ENCODE data around the gene STIM1. TPM values are rescaled to one million over a fixed set of nuclear protein-coding genes. Genes with fewer than 3 reads are reported as not detected.

STIM1 gene
- total RNA-seq, 1 donor from 2014 or later: 60.7 TPM

DNA sequence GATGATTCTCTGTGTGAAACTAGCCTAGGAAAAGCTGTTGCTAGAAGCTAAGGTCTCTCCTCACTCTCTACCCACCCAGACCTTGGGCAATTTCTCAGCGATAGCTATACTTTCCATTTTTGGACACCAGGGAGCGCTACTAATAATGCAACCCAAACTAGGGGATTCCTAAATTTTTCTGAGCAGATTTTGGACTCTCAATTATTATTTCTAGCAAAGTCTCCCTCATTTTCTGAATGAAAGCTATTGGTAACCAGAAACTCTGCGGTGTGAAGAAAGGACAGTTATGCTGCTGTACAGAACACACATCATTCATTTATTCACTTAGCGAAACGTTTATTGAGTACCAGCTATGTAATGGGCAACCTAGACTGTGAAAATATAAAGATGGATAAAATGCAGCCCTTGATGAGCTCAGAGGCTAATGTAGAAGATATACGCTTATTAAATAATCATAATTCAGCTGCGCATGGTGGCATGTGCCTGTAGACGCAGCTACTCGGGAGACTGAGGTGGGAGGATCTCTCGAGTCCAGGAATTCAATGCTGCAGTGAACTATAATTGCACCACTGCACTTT is 6.1 kb upstream of the STIM1 start:
- DNase-seq: no peak
- Histone ChIP-seq H3K4me1 (peaks cover 8% of the 10 kb centered on the region), H3K9me3 (no peaks in the 10 kb centered on the region), H3K27me3 (no peaks in the 10 kb centered on the region), H3K36me3 (no peaks in the 10 kb centered on the region), H3K27ac (no peak overlapping the region), H3K4me3 (no peak overlapping the region)
- ATAC-seq: peak; percentile 86
- TF ChIP-seq, protein P1, sequence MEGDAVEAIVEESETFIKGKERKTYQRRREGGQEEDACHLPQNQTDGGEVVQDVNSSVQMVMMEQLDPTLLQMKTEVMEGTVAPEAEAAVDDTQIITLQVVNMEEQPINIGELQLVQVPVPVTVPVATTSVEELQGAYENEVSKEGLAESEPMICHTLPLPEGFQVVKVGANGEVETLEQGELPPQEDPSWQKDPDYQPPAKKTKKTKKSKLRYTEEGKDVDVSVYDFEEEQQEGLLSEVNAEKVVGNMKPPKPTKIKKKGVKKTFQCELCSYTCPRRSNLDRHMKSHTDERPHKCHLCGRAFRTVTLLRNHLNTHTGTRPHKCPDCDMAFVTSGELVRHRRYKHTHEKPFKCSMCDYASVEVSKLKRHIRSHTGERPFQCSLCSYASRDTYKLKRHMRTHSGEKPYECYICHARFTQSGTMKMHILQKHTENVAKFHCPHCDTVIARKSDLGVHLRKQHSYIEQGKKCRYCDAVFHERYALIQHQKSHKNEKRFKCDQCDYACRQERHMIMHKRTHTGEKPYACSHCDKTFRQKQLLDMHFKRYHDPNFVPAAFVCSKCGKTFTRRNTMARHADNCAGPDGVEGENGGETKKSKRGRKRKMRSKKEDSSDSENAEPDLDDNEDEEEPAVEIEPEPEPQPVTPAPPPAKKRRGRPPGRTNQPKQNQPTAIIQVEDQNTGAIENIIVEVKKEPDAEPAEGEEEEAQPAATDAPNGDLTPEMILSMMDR (IDR thresholded peaks at IDR 0.05): peak; percentile 78
- intact Hi-C loops (cut with DNase I): loop anchor here (5.0 kb wide), 1 partner anchor 223 kb away; no protein-coding TSS in a partner anchor

DNA sequence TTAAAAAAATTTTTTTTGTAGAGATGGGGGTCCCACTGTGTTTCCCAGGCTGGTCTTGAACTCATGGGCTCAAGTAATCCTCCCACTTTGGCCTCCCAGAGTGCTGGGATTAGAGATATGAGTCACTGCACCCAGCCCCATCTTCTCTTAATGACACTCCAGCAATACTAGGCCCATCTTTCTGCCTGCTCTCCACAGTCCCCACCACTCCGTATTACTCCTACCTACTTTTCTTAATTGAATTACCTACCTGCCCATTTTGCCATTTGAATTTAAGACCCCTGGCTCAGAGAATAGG is 2.0 kb upstream of the STIM1 start:
- H3K36me3 ChIP-seq: no peaks in the 10 kb centered on the region
- no peaks in the 10 kb centered on the region for H3K9me3 ChIP-seq
- no peak overlapping the region for H3K4me3 ChIP-seq
- DNase-seq: no peak
- no peak overlapping the region for H3K27ac ChIP-seq
- intact Hi-C loops (cut with DNase I): no loop called here
- no peaks in the 10 kb centered on the region for H3K27me3 ChIP-seq
- ATAC-seq: no peak
- peaks cover 33% of the 10 kb centered on the region for H3K4me1 ChIP-seq
- TF ChIP-seq, protein P1 (IDR thresholded peaks at IDR 0.05): no peak

DNA sequence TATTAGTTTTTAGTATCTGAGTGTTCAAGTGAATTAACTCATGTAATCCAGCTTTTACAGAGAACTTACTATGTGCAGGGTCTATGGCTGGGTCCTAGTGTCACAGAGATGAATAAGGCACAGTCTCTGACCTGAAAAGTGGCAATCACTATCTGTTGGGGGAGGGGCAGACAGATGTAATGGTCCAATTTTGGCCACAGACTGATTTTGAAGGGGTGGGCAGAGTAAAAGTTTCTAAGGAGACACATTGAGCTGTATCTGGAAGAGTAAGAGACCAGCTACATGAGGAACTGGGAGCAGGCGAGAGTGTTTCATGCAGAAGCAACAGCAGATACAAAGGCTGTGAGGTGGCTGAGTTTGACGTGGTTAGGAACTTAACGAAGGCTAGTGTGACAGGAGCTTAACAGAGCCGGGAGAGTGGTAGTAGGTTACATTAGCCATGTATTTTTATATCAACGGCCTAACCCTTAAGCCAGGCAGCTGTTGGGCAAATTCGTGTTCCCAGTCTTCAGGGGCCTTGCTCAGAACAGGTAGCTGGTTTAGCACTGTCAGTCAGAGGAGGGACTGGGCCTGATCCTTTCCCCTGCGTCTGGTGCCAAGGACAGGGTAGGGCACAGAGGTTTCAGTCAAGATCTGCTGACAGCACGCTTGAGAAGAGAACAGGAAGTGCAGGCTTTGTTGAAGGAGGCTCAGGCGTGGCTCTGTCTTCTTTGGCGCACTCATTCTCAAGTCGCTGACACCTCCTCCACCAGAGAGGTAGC is 1.4 kb upstream of the STIM1 start:
- H3K4me3 ChIP-seq: peak overlapping the region; percentile 94
- intact Hi-C loops (cut with DNase I): no loop called here
- DNase-seq: no peak
- peaks cover 39% of the 10 kb centered on the region for H3K4me1 ChIP-seq
- no peaks in the 10 kb centered on the region for H3K27me3 ChIP-seq
- H3K36me3 ChIP-seq: no peaks in the 10 kb centered on the region
- peak; percentile 28 for ATAC-seq
- H3K9me3 ChIP-seq: no peaks in the 10 kb centered on the region
- TF ChIP-seq, protein P1 (IDR thresholded peaks at IDR 0.05): no peak
- peak overlapping the region; percentile 96 for H3K27ac ChIP-seq

DNA sequence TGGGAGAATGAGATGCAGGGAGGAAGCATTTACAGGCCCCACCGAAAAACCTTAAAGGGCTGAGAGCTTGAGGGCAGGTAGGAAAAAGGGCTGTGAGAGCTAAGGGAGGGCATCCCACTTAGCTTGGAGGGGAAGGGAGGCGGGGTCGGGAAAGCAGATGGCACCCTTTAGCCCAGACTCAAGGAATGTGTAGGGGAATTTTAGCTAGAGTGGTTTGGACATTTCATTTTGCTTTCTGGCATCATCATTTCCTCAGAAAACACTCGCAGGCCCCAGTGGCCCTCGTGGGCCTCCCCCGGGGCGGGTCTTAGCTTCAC is 846 bp upstream of the STIM1 start:
- H3K36me3 ChIP-seq: no peaks in the 10 kb centered on the region
- peak overlapping the region; percentile 96 for H3K27ac ChIP-seq

DNA sequence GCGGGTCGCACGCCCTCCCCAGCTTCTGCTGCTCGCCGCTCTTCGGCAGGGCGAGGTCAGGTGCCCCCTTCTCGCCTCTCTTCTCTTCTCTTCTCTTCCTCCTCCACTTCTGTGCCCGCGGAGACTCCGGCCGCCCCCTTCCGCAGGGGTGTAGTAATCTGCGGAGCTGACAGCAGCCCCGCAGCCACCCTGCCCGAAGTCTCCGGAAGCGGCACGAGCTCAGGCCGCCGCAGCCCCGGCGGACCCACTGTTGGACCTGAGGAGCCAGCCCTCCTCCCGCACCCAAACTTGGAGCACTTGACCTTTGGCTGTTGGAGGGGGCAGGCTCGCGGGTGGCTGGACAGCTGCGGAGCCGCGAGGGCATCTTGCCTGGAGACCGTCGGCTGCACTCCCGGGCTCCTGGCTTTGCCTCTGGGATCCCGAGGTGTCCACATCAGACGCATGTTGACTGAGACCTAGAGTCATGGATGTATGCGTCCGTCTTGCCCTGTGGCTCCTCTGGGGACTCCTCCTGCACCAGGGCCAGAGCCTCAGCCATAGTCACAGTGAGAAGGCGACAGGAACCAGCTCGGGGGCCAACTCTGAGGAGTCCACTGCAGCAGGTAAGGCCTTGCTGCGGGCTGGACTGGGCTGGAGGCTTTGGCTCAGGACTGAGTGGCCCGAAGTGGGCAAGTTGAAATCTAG is 486 bp downstream of the STIM1 start:
- TF ChIP-seq, protein P1 (IDR thresholded peaks at IDR 0.05): no peak
- Histone ChIP-seq H3K27ac (peak overlapping the region; percentile 96), H3K4me1 (peaks cover 57% of the 10 kb centered on the region), H3K4me3 (peak overlapping the region; percentile 94), H3K27me3 (no peaks in the 10 kb centered on the region), H3K36me3 (no peaks in the 10 kb centered on the region), H3K9me3 (no peaks in the 10 kb centered on the region)
- ATAC-seq: peak; percentile 47
- DNase-seq: peak; percentile 87
- intact Hi-C loops (cut with DNase I): loop anchor here (5.0 kb wide), 1 partner anchor 211 kb away; no protein-coding TSS in a partner anchor

More for the DNA sequence above, 846 bp upstream of the STIM1 start:
- Histone ChIP-seq H3K4me3 (peak overlapping the region; percentile 94), H3K4me1 (peaks cover 44% of the 10 kb centered on the region), H3K27me3 (no peaks in the 10 kb centered on the region), H3K9me3 (no peaks in the 10 kb centered on the region)
- intact Hi-C loops (cut with DNase I): no loop called here
- no peak for ATAC-seq
- TF ChIP-seq, protein P1 (IDR thresholded peaks at IDR 0.05): no peak
- DNase-seq: no peak
